Erythroblast (primary cell): Measurements from ENCODE around the gene FOXP1.

Experiments used
- GATA1 ChIP-seq: IDR thresholded peaks from 2 replicates; pipeline ENCODE4 v1.6.1; 2011; ENCODE audit warnings: low read depth, mild to moderate bottlenecking, control low read depth, low read length, moderate library complexity
- POLR2A ChIP-seq: IDR thresholded peaks from 2 replicates; pipeline ENCODE4 v1.6.1; 2011; ENCODE audit warnings: mild to moderate bottlenecking, low read length

- TF ChIP-seq POLR2A (no peak), GATA1 (no peak)
These were observed 70.0 kb downstream of the FOXP1 start for GRCh38 chr3:71513515-71513914.
